ENCODE results near the gene PITPNM3.

Gene PITPNM3

GRCh38 chr17:6525141-6525540 is 31.2 kb downstream of the PITPNM3 start:
- DNase-seq = no peak

- DNase-seq = peak; percentile 65
These were observed 31.8 kb downstream of the PITPNM3 start for GRCh38 chr17:6524520-6524919.

GRCh38 chr17:6523809-6524355 is 32.5 kb downstream of the PITPNM3 start:
- no peak for DNase-seq

- peak; percentile 62 for DNase-seq
These were observed 33.0 kb downstream of the PITPNM3 start for GRCh38 chr17:6523330-6523729.

GRCh38 chr17:6521586-6521985 is 34.8 kb downstream of the PITPNM3 start:
- DNase-seq = no peak

GRCh38 chr17:6517062-6517461 is 39.3 kb downstream of the PITPNM3 start:
- DNase-seq = no peak

- DNase-seq = no peak
These were observed 42.0 kb downstream of the PITPNM3 start for GRCh38 chr17:6514371-6514770.

- DNase-seq = no peak
These were observed 43.8 kb downstream of the PITPNM3 start for GRCh38 chr17:6512552-6512951.

- no peak for DNase-seq
These were observed 45.9 kb downstream of the PITPNM3 start for GRCh38 chr17:6510321-6510977.

GRCh38 chr17:6509921-6510320 is 46.4 kb downstream of the PITPNM3 start:
- DNase-seq = no peak

GRCh38 chr17:6509031-6509771 is 47.2 kb downstream of the PITPNM3 start:
- DNase-seq = no peak

- no peak for DNase-seq
These were observed 47.8 kb downstream of the PITPNM3 start for GRCh38 chr17:6508519-6509030.

- no peak for DNase-seq
These were observed 48.3 kb downstream of the PITPNM3 start for GRCh38 chr17:6508016-6508415.

- DNase-seq = peak; percentile 72
These were observed 48.8 kb downstream of the PITPNM3 start for GRCh38 chr17:6507535-6507934.

GRCh38 chr17:6506679-6507231 is 49.6 kb downstream of the PITPNM3 start:
- no peak for DNase-seq

- no peak for DNase-seq
These were observed 50.8 kb downstream of the PITPNM3 start for GRCh38 chr17:6505425-6506142.

- no peak for DNase-seq
These were observed 52.6 kb downstream of the PITPNM3 start for GRCh38 chr17:6503641-6504195.

- DNase-seq = no peak
These were observed 53.4 kb downstream of the PITPNM3 start for GRCh38 chr17:6502871-6503509.

- no peak for DNase-seq
These were observed 54.2 kb downstream of the PITPNM3 start for GRCh38 chr17:6502142-6502541.

GRCh38 chr17:6501359-6501758 is 55.0 kb downstream of the PITPNM3 start:
- DNase-seq = no peak

GRCh38 chr17:6498901-6499540 is 57.3 kb downstream of the PITPNM3 start:
- DNase-seq = no peak

- no peak for DNase-seq
These were observed 58.0 kb downstream of the PITPNM3 start for GRCh38 chr17:6498356-6498755.
